Testis (tissue), 2 donors: ENCODE results near the gene DPP6.

ENCODE experiments used
- POLR2A ChIP-seq: fragments of 450-650 bp; IDR thresholded peaks from one replicate; pipeline ENCODE4 v1.6.1; 2017; ENCODE audit warnings: antibody characterized with exemption, mild to moderate bottlenecking, moderate library complexity
- TF ChIP-seq, protein P1 (sequence below), 3 experiments: fragments of 450-650 bp in 2 of 3; fragments of 200-600 bp in 1 of 3; sonication (generic) in 1 of 3; IDR thresholded peaks; one replicate each; pipeline ENCODE4 v1.5.1; 2016 to 2019; ENCODE audit warnings: antibody characterized with exemption in 3 of 3, mild to moderate bottlenecking in 2 of 3, moderate library complexity in 1 of 3

DNA sequence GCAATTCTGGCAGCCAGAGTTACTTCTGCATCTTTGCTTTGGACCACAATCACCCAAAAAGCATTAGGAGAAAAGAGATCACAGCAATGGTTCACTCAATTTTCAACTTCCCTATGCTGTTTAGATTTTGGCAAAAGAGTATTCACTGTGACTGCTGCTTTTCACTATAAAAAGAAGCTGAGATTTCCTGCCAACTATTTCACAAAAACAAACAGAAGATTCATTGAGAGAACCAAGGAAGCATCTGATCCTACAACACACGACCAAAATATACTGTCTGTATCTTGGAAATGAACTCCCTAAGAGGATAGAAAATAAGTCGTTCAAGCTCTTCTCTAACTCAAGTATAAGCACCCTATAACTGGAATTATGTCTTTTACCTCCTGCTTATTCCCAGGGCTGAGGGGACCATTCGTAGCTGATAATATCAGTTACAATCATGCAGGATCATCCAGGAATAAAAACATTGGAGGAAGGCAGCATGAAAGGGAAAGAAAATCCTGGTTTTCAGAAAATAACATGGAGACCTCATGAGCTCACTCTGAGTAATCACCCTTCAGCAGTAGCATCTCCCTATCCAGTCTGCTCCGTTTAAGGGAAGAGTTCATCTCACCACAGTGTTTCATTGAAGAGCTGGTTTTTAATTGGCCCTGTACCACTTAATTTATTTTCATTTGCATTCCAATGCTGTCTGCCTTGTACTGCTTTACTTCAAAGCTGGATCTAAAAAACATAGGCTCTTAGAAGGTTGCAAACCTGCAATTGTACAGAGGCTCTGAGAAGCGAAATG lies 694.6 kb downstream of the DPP6 start:
- TF ChIP-seq, protein P1, sequence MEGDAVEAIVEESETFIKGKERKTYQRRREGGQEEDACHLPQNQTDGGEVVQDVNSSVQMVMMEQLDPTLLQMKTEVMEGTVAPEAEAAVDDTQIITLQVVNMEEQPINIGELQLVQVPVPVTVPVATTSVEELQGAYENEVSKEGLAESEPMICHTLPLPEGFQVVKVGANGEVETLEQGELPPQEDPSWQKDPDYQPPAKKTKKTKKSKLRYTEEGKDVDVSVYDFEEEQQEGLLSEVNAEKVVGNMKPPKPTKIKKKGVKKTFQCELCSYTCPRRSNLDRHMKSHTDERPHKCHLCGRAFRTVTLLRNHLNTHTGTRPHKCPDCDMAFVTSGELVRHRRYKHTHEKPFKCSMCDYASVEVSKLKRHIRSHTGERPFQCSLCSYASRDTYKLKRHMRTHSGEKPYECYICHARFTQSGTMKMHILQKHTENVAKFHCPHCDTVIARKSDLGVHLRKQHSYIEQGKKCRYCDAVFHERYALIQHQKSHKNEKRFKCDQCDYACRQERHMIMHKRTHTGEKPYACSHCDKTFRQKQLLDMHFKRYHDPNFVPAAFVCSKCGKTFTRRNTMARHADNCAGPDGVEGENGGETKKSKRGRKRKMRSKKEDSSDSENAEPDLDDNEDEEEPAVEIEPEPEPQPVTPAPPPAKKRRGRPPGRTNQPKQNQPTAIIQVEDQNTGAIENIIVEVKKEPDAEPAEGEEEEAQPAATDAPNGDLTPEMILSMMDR (IDR thresholded peaks at IDR 0.05) = no peak
- TF ChIP-seq POLR2A = no peak
